Choroid plexus epithelial cell (primary cell): ENCODE results near the gene ATXN7L1.

Experiments
- DNase-seq: peaks from one replicate; pipeline ENCODE4 v3.0.0-alpha.2; 2010; ENCODE audit warnings: low read depth
- H3K4me3 ChIP-seq: 2 replicates; pipeline ENCODE4 v1.5.1; 2011; ENCODE audit warnings: low read depth, mild to moderate bottlenecking, control low read depth, low read length, moderate library complexity
- CTCF ChIP-seq: conservative IDR thresholded peaks from 2 replicates; pipeline ENCODE4 v1.5.1; 2011; ENCODE audit warnings: low read depth, mild to moderate bottlenecking, control low read depth, inconsistent platforms, low read length, moderate library complexity

The ATXN7L1 gene

GRCh38 chr7:105675934-105676371, 200.4 kb downstream of the ATXN7L1 start:
- no peak for DNase-seq
- TF ChIP-seq CTCF: no peak
- H3K4me3 ChIP-seq: no peak overlapping the region

- TF ChIP-seq CTCF: no peak
These were observed 202.0 kb downstream of the ATXN7L1 start for GRCh38 chr7:105674200-105674920.

GRCh38 chr7:105673367-105674084, 202.9 kb downstream of the ATXN7L1 start:
- TF ChIP-seq CTCF: no peak

More at GRCh38 chr7:105674200-105674920, 202.0 kb downstream of the ATXN7L1 start:
- DNase-seq: no peak
- H3K4me3 ChIP-seq: no peak overlapping the region

GRCh38 chr7:105672801-105673200, 203.6 kb downstream of the ATXN7L1 start:
- no peak for DNase-seq
- TF ChIP-seq CTCF: no peak
- H3K4me3 ChIP-seq: no peak overlapping the region

More at GRCh38 chr7:105673367-105674084, 202.9 kb downstream of the ATXN7L1 start:
- no peak overlapping the region for H3K4me3 ChIP-seq
- no peak for DNase-seq

GRCh38 chr7:105666324-105666723, 210.1 kb downstream of the ATXN7L1 start:
- no peak for DNase-seq
- H3K4me3 ChIP-seq: no peak overlapping the region
- no peak for TF ChIP-seq CTCF

- no peak for DNase-seq
- no peak for TF ChIP-seq CTCF
- no peak overlapping the region for H3K4me3 ChIP-seq
These were observed 210.7 kb downstream of the ATXN7L1 start for GRCh38 chr7:105665684-105666083.
